ENCODE results near the gene TWSG1. TPM values are rescaled to one million over a fixed set of nuclear protein-coding genes. Genes with fewer than 3 reads are reported as not detected.

TWSG1 gene
- total RNA-seq, 2 donors from 2014 or later: 30.7 to 31.4 TPM

DNA sequence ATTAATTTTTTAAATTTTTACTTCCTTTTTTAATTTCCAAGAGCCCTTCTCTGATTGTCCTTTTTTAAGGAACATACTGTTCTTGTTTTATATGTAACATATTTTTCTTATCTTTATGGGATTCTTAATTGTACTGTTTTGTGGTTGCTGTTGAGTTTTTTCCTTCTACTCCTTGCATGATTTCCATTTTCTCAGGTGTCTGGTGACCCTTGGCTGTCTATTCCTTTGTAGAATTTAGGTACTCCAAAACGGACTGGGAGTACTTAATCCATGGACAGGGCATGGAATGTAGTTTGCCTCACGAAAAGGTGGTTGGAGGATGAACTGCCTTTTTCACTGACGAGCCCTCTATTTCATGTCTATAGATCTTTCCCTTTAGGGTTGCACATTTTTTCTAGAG lies 26.6 kb downstream of the TWSG1 start:
- no peaks in the 10 kb centered on the region for H3K9me3 Mint-ChIP-seq
- TF ChIP-seq, protein P1, sequence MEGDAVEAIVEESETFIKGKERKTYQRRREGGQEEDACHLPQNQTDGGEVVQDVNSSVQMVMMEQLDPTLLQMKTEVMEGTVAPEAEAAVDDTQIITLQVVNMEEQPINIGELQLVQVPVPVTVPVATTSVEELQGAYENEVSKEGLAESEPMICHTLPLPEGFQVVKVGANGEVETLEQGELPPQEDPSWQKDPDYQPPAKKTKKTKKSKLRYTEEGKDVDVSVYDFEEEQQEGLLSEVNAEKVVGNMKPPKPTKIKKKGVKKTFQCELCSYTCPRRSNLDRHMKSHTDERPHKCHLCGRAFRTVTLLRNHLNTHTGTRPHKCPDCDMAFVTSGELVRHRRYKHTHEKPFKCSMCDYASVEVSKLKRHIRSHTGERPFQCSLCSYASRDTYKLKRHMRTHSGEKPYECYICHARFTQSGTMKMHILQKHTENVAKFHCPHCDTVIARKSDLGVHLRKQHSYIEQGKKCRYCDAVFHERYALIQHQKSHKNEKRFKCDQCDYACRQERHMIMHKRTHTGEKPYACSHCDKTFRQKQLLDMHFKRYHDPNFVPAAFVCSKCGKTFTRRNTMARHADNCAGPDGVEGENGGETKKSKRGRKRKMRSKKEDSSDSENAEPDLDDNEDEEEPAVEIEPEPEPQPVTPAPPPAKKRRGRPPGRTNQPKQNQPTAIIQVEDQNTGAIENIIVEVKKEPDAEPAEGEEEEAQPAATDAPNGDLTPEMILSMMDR (conservative IDR thresholded peaks at IDR 0.05): no peak
- no peak for DNase-seq

DNA sequence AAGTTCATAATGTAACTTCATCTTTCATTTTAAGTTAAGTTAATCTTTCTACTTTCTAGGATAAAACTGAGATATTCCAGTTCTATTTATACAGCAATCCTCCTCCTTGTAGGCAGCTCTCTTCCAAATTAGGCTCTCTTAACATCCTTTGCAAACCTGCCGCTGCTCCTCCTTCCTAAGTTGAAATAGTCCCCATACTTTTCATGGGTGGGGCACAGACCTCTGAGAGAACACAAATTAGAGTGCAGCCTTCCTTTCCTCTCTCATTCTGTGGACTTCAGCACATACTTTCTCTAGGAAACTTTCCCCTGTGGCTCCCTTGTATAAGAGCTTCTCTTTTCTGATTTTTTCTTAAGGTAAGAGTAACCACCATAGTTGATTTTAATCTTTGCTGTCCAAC lies 28.3 kb downstream of the TWSG1 start:
- no peaks in the 10 kb centered on the region for H3K4me1 Mint-ChIP-seq
- WGBS, 2 experiments (ENCODE audit: insufficient coverage in 1 of 2, insufficient read length in 1 of 2): 78 to 100% methylated on average over 1 of the region's 1 CpG
- no peaks in the 10 kb centered on the region for H3K4me1 ChIP-seq (ENCODE audit: control insufficient read depth, insufficient read depth, low read length)
- H3K36me3 Mint-ChIP-seq (ENCODE audit: low read depth): peaks cover 16% of the 10 kb centered on the region
- peaks cover 8% of the 10 kb centered on the region for H3K9me3 Mint-ChIP-seq
- no peak for DNase-seq
- no peaks in the 10 kb centered on the region for H3K27me3 ChIP-seq (ENCODE audit: control insufficient read depth, insufficient read depth, low read length, poor library complexity, severe bottlenecking)
- TF ChIP-seq, protein P1 (conservative IDR thresholded peaks at IDR 0.05): no peak
- no peak overlapping the region for H3K4me3 Mint-ChIP-seq
- H3K36me3 ChIP-seq (ENCODE audit: control insufficient read depth, insufficient read depth, low read length): peaks cover 16% of the 10 kb centered on the region
- no peak overlapping the region for H3K27ac Mint-ChIP-seq
- H3K27ac ChIP-seq (ENCODE audit: low read depth, low read length): no peak overlapping the region
- H3K9ac ChIP-seq (ENCODE audit: extremely low read depth, low read length, poor library complexity, severe bottlenecking): no peak overlapping the region
- H3K27me3 Mint-ChIP-seq (ENCODE audit: insufficient read depth): peaks cover 3% of the 10 kb centered on the region
- peaks cover 12% of the 10 kb centered on the region for H3K9me3 ChIP-seq (ENCODE audit: control insufficient read depth, low read length)
- no peak overlapping the region for H3K4me3 ChIP-seq (ENCODE audit: low read length)

More for the DNA sequence above, 26.6 kb downstream of the TWSG1 start:
- H3K4me1 ChIP-seq (ENCODE audit: control insufficient read depth, insufficient read depth, low read length): no peaks in the 10 kb centered on the region
- H3K9me3 ChIP-seq (ENCODE audit: control insufficient read depth, low read length): no peaks in the 10 kb centered on the region
- 85 to 100% methylated on average over 2 to 3 of the region's 3 CpGs for WGBS, 2 experiments (ENCODE audit: insufficient coverage in 1 of 2, insufficient read length in 1 of 2)
- H3K4me1 Mint-ChIP-seq: peaks cover 1% of the 10 kb centered on the region
- H3K4me3 ChIP-seq (ENCODE audit: low read length): no peak overlapping the region
- no peak overlapping the region for H3K27ac ChIP-seq (ENCODE audit: low read depth, low read length)
- H3K27me3 Mint-ChIP-seq (ENCODE audit: insufficient read depth): peaks cover 9% of the 10 kb centered on the region
- H3K9ac ChIP-seq (ENCODE audit: extremely low read depth, low read length, poor library complexity, severe bottlenecking): no peak overlapping the region
- no peak overlapping the region for H3K27ac Mint-ChIP-seq
- peaks cover 5% of the 10 kb centered on the region for H3K36me3 Mint-ChIP-seq (ENCODE audit: low read depth)
- H3K4me3 Mint-ChIP-seq: no peak overlapping the region
- peaks cover 9% of the 10 kb centered on the region for H3K36me3 ChIP-seq (ENCODE audit: control insufficient read depth, insufficient read depth, low read length)
- H3K27me3 ChIP-seq (ENCODE audit: control insufficient read depth, insufficient read depth, low read length, poor library complexity, severe bottlenecking): no peaks in the 10 kb centered on the region

DNA sequence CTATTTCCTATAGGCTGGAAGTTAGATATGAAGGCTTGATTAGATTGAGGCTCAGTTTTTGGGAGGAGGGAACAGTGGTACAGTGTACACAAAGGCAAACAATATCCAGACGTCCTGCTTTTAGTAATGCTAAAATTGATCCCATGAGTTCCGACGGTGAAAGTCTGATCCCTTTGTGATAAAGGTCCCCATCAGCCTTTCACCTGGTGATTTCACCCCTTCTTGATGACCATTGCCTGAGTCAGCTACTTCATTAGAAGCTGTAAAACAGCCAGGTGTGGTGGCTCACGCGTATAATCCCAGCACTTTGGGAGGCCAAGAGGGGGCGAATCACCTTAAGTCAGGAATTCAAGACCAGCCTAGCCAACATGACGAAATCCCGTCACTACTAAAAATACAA lies 29.7 kb downstream of the TWSG1 start:
- Mint-ChIP-seq H3K4me1 (no peaks in the 10 kb centered on the region), H3K4me3 (no peak overlapping the region), H3K36me3 (ENCODE audit: low read depth) (peaks cover 24% of the 10 kb centered on the region), H3K9me3 (peaks cover 10% of the 10 kb centered on the region), H3K27ac (no peak overlapping the region), H3K27me3 (ENCODE audit: insufficient read depth) (no peaks in the 10 kb centered on the region)
- H3K27me3 ChIP-seq (ENCODE audit: control insufficient read depth, insufficient read depth, low read length, poor library complexity, severe bottlenecking): no peaks in the 10 kb centered on the region
- TF ChIP-seq, protein P1 (conservative IDR thresholded peaks at IDR 0.05): no peak
- no peaks in the 10 kb centered on the region for H3K4me1 ChIP-seq (ENCODE audit: control insufficient read depth, insufficient read depth, low read length)
- no peak overlapping the region for H3K4me3 ChIP-seq (ENCODE audit: low read length)
- no peak overlapping the region for H3K27ac ChIP-seq (ENCODE audit: low read depth, low read length)
- peaks cover 21% of the 10 kb centered on the region for H3K36me3 ChIP-seq (ENCODE audit: control insufficient read depth, insufficient read depth, low read length)
- no peak overlapping the region for H3K9ac ChIP-seq (ENCODE audit: extremely low read depth, low read length, poor library complexity, severe bottlenecking)
- WGBS, 2 experiments (ENCODE audit: insufficient coverage in 1 of 2, insufficient read length in 1 of 2): 82 to 96% methylated on average over 8 of the region's 8 CpGs
- no peak for DNase-seq
- H3K9me3 ChIP-seq (ENCODE audit: control insufficient read depth, low read length): peaks cover 18% of the 10 kb centered on the region

Data from endodermal cell (in vitro differentiated cells).